Stimulated activated memory B cell treated with anti-CD40 and anti-IgM and Interleukin-4, amounts not matched to agents 10 μg/mL and 1 μg/mL and 100 μg/mL, for 72 hours (primary cell): ENCODE measurements around the gene THRAP3.
"Not testable (repeated sequence)": the region's sequence is repeated elsewhere in the genome, so short reads cannot be mapped to it uniquely, and the experiment has no call there.

Source experiments
- ATAC-seq: fragments of 150-1000 bp; cut with Tn5 transposase; 2 replicates; pipeline ENCODE4 v1.10.0; 2021
- H3K27ac Mint-ChIP-seq: one replicate; pipeline ENCODE4 v1.8.0; 2022; ENCODE audit warnings: mild to moderate bottlenecking, mixed read lengths
- H3K27me3 Mint-ChIP-seq: one replicate; pipeline ENCODE4 v1.8.0; 2022; ENCODE audit warnings: mixed read lengths
- H3K36me3 Mint-ChIP-seq: one replicate; pipeline ENCODE4 v1.8.0; 2022; ENCODE audit warnings: mixed read lengths
- H3K4me1 Mint-ChIP-seq: one replicate; pipeline ENCODE4 v1.8.0; 2022; ENCODE audit warnings: mixed read lengths
- H3K4me3 Mint-ChIP-seq: one replicate; pipeline ENCODE4 v1.8.0; 2022; ENCODE audit warnings: mild to moderate bottlenecking, moderate library complexity, mixed read lengths
- H3K9me3 Mint-ChIP-seq: one replicate; pipeline ENCODE4 v1.8.0; 2022; ENCODE audit warnings: mixed read lengths

THRAP3 gene

DNA sequence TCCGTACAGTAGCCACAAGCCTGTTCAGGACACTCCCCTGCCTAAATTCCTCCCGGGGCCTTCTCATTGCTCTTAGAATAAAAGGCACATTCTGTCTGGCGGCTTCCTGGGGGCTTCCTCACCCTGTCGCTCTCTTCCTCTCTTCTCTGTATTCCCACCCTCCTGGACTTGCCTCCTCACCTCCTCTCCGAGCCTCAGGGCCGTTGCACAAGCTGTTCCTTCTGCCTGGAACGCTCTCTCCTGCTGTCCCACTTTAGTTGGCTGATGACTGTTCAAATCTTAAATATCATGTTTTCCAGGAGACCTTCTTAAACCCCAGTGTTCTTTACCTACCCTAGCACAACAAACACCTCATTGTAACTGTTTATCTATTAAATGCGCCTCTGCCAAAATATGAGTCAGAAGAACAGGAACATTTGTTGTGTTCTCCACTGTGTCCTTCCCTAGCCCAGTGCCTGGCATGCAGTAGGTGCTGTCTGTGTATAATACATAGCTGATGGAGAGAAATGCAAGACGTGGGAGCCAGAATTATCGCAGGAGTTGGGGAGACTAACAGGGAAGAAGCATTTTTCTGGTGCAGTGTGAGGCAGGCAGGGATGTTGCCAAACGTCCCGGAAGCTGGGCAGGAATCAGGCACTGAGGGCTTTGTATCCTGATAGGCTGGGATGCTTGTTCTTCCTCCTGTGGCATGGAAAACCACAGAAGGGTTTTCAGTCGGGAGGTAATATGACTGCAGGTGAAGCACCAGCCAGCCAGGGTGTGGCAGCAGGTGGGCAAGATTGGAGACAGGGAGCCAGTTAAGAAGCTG is 24.1 kb upstream of the THRAP3 start:
- no peak for ATAC-seq
- Mint-ChIP-seq H3K4me3 (no peak overlapping the region), H3K9me3 (no peaks in the 10 kb centered on the region), H3K4me1 (peaks cover 11% of the 10 kb centered on the region), H3K27ac (no peak overlapping the region), H3K27me3 (peaks cover 22% of the 10 kb centered on the region), H3K36me3 (no peaks in the 10 kb centered on the region)

DNA sequence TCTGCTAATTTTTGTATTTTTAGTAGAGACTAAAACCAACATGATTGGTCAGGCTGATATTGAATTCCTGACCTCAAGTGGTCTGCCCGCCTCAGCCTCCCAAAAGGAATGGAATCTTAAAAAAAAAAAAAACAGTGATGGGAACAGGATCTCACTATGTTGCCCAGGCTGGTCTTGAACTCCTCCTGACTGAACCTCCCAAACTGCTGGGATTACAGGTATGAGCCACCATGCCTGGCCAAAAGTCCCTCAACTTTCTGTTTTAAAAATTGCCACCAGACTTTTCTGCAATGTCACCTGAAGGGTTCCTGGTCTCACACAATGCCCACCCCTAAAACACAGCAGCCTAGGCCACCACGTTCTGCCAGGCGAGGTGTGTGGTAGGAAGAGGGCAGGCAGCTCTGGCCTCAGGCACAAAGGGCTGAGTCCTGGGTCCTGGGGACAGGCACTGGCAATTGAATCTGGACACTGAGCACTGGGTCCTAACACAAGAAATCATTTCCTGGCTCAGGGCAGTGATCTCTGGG is 21.2 kb upstream of the THRAP3 start:
- Mint-ChIP-seq H3K36me3 (no peaks in the 10 kb centered on the region), H3K4me1 (peaks cover 12% of the 10 kb centered on the region), H3K4me3 (no peak overlapping the region), H3K27ac (no peak overlapping the region), H3K9me3 (no peaks in the 10 kb centered on the region), H3K27me3 (peaks cover 22% of the 10 kb centered on the region)
- ATAC-seq, result no peak

- H3K27me3 Mint-ChIP-seq, result peaks cover 22% of the 10 kb centered on the region
- no peaks in the 10 kb centered on the region for H3K9me3 Mint-ChIP-seq
- no peaks in the 10 kb centered on the region for H3K36me3 Mint-ChIP-seq
- no peak overlapping the region for H3K27ac Mint-ChIP-seq
- ATAC-seq, result no peak
- peaks cover 17% of the 10 kb centered on the region for H3K4me1 Mint-ChIP-seq
- H3K4me3 Mint-ChIP-seq, result no peak overlapping the region
Observed at GRCh38 chr1:36203554-36204346, 20.5 kb upstream of the THRAP3 start.

DNA sequence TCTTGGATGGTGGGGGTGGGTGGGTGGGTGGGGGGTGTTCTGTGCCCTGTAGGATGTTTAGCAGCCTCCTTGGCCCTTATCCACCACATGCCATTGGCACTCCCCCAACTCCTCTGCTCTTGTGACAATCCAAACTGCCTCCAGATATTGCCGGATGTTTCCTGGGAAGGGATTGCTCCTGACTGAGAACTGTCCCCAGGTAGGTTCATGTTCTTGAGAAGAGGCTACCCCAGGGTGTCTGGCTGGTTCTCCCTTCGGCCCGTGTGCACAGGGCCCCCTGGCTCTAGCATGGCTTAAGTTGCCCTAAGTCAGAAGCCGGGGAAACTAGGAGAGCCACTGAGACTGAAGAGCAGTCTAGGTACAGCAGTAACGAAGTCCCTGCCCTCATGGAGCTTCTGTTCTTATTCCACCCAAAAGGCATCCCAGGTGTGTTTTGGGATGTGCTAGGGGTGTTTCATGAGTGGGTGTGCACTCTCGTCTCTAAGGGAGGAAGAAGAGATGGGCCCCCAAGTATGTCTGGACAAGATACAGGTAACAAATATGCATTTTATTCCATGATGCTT is 19.8 kb upstream of the THRAP3 start:
- H3K4me1 Mint-ChIP-seq, result peaks cover 17% of the 10 kb centered on the region
- H3K4me3 Mint-ChIP-seq, result no peak overlapping the region
- H3K9me3 Mint-ChIP-seq, result no peaks in the 10 kb centered on the region
- peaks cover 22% of the 10 kb centered on the region for H3K27me3 Mint-ChIP-seq
- H3K36me3 Mint-ChIP-seq, result no peaks in the 10 kb centered on the region
- ATAC-seq, result no peak
- no peak overlapping the region for H3K27ac Mint-ChIP-seq

GRCh38 chr1:36206323-36206858 is 17.9 kb upstream of the THRAP3 start:
- H3K27me3 Mint-ChIP-seq, result peaks cover 9% of the 10 kb centered on the region
- no peaks in the 10 kb centered on the region for H3K36me3 Mint-ChIP-seq
- H3K27ac Mint-ChIP-seq, result no peak overlapping the region
- ATAC-seq, result no peak
- peaks cover 17% of the 10 kb centered on the region for H3K4me1 Mint-ChIP-seq
- H3K9me3 Mint-ChIP-seq, result no peaks in the 10 kb centered on the region
- no peak overlapping the region for H3K4me3 Mint-ChIP-seq

DNA sequence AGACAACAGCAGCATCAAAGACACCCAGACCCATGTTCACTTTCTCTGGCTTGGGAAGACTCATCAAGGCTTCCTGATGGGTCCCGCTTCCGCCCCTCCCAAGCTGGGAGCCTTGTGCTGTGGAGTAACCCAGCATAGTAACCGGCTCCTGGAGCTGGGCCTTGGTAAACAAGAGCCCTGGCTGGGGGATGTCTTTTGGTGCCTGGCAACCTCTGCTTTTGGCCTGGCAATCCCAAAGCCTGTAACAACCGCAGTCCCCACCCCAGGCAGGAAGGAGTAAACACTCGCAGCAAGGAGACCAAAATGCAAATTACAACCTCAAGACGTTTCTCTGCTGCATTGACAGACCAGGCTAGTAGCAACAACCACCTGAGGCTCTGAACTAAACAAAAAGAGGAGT is 16.9 kb upstream of the THRAP3 start:
- no peak for ATAC-seq
- Mint-ChIP-seq H3K27me3 (peaks cover 9% of the 10 kb centered on the region), H3K9me3 (no peaks in the 10 kb centered on the region), H3K27ac (peak overlapping the region; percentile 73), H3K4me3 (no peak overlapping the region), H3K36me3 (no peaks in the 10 kb centered on the region), H3K4me1 (peaks cover 17% of the 10 kb centered on the region)

GRCh38 chr1:36208978-36209703 is 15.1 kb upstream of the THRAP3 start:
- Mint-ChIP-seq H3K27ac (no peak overlapping the region), H3K4me1 (peaks cover 25% of the 10 kb centered on the region), H3K4me3 (no peak overlapping the region), H3K9me3 (peaks cover 2% of the 10 kb centered on the region), H3K27me3 (no peaks in the 10 kb centered on the region), H3K36me3 (no peaks in the 10 kb centered on the region)
- ATAC-seq, result no peak

- no peak overlapping the region for H3K27ac Mint-ChIP-seq
- no peaks in the 10 kb centered on the region for H3K36me3 Mint-ChIP-seq
- peaks cover 2% of the 10 kb centered on the region for H3K9me3 Mint-ChIP-seq
- no peak for ATAC-seq
- no peak overlapping the region for H3K4me3 Mint-ChIP-seq
- H3K4me1 Mint-ChIP-seq, result peaks cover 25% of the 10 kb centered on the region
- no peaks in the 10 kb centered on the region for H3K27me3 Mint-ChIP-seq
Observed at GRCh38 chr1:36211307-36211706, 12.9 kb upstream of the THRAP3 start.

DNA sequence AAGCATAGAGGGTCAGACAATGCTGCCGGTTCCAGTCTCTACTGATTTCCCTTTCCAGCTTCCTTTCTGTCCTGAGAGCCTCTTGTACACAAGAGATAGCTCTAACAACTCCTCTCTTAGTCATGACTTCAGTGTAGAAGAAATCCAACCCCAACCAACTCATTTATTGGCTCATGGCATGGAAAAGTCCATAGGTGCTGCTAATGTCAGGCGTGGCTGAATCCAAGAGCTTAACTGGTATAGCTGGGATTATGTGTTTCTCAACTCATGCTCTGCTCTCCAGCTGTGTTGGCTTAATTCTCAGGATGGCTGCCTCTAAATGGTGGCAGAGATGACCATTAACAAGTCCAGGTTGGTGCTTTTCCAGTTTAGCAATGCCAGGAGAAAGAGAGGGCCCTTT is 12.4 kb upstream of the THRAP3 start:
- H3K27ac Mint-ChIP-seq, result no peak overlapping the region
- no peak overlapping the region for H3K4me3 Mint-ChIP-seq
- peaks cover 2% of the 10 kb centered on the region for H3K9me3 Mint-ChIP-seq
- H3K27me3 Mint-ChIP-seq, result no peaks in the 10 kb centered on the region
- no peaks in the 10 kb centered on the region for H3K36me3 Mint-ChIP-seq
- peaks cover 23% of the 10 kb centered on the region for H3K4me1 Mint-ChIP-seq
- no peak for ATAC-seq

- Mint-ChIP-seq H3K4me1 (peaks cover 14% of the 10 kb centered on the region), H3K36me3 (no peaks in the 10 kb centered on the region), H3K27me3 (no peaks in the 10 kb centered on the region), H3K27ac (peak overlapping the region; percentile 10), H3K4me3 (no peak overlapping the region), H3K9me3 (peaks cover 2% of the 10 kb centered on the region)
- no peak for ATAC-seq
Observed at GRCh38 chr1:36212782-36213181, 11.5 kb upstream of the THRAP3 start.

DNA sequence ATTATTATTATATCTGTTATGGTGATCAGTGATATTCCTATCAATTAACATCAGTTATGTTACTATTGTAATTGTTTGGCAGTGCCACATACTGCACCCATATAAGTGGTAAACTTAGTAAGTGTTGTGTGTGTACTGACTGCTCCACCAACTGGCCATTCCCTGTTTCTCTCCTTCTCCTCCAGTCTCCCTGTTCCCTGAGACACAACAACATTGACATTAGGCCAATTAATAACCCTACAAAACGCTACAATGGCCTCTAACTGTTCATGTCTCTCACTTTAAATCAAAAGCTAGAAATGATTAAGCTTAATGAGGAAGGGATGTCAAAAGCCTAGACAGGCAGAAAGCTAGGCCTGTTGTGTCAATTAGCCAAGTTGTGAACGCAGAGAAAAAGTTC is 6.6 kb upstream of the THRAP3 start:
- no peak overlapping the region for H3K27ac Mint-ChIP-seq
- no peak overlapping the region for H3K4me3 Mint-ChIP-seq

GRCh38 chr1:36221901-36222300 is 2.3 kb upstream of the THRAP3 start:
- H3K36me3 Mint-ChIP-seq, result peaks cover 20% of the 10 kb centered on the region
- not testable (repeated sequence) for H3K27me3 Mint-ChIP-seq, ATAC-seq, H3K27ac Mint-ChIP-seq, H3K4me3 Mint-ChIP-seq, H3K9me3 Mint-ChIP-seq
- peaks cover 22% of the 10 kb centered on the region for H3K4me1 Mint-ChIP-seq

More for the DNA sequence above, 6.6 kb upstream of the THRAP3 start:
- Mint-ChIP-seq H3K4me1 (peaks cover 5% of the 10 kb centered on the region), H3K9me3 (peaks cover 1% of the 10 kb centered on the region), H3K27me3 (no peaks in the 10 kb centered on the region), H3K36me3 (no peaks in the 10 kb centered on the region)
- ATAC-seq, result no peak

GRCh38 chr1:36222481-36223380 is 1.5 kb upstream of the THRAP3 start:
- Mint-ChIP-seq H3K36me3 (peaks cover 28% of the 10 kb centered on the region), H3K27ac (peak overlapping the region; percentile 95), H3K4me3 (peak overlapping the region; percentile 98), H3K4me1 (peaks cover 30% of the 10 kb centered on the region), H3K27me3 (no peaks in the 10 kb centered on the region), H3K9me3 (no peaks in the 10 kb centered on the region)
- no peak for ATAC-seq
